Measurements from ENCODE around the gene USH1C.

Gene USH1C

GRCh38 chr11:17544181-17544622, at the start of gene USH1C:
Gene USH1C, minus strand, starts transcription at chr11:17544416. Its CDS starts 109 bp downstream, at chr11:17544307.
- DNase-seq (ENCODE audit: low spot score) = no peak

GRCh38 chr11:17593466-17594245, 49.4 kb upstream of the USH1C start:
- DNase-seq (ENCODE audit: low spot score) = peak; percentile 46

DNA sequence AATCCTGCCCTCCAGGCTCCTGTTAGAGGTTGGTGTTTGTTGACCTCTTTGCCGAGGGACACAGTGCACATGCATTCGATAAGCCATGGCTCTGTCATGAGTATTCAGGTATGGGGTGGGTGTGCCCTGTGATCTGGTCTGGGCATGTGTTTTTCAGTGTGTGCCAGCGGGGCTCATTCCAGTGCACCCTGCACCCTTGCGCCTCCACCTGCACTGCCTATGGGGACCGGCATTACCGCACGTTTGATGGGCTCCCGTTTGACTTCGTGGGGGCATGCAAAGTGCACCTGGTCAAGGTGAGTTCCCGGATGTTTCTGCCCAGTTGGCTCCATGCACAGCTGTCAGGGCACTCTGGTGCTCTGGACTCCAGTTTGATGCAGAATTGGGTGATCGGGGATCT, 47.1 kb upstream of the USH1C start:
- peak; percentile 25 for DNase-seq (ENCODE audit: low spot score)

DNA sequence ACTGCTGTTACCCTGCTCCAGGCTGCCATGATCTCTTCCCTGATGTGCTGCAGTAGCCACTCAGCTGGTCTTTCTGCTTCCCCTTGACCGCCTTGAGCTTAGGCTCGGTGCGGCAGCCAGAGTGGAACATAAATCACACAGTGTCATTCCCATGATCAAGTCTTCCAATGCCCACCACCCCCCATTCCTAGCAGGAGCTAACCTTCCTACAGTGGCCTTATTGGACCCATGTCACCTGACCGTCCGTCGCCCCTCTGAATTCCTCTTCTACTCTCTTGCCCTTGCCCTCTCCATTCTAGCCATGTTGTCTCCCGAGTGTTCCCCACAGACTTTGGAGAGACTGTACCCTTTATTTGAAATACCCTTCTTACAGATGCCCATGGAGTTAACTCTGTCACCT, 46.2 kb upstream of the USH1C start:
- peak; percentile 28 for DNase-seq (ENCODE audit: low spot score)

GRCh38 chr11:17588721-17589120, 44.5 kb upstream of the USH1C start:
- peak; percentile 18 for DNase-seq (ENCODE audit: low spot score)

DNA sequence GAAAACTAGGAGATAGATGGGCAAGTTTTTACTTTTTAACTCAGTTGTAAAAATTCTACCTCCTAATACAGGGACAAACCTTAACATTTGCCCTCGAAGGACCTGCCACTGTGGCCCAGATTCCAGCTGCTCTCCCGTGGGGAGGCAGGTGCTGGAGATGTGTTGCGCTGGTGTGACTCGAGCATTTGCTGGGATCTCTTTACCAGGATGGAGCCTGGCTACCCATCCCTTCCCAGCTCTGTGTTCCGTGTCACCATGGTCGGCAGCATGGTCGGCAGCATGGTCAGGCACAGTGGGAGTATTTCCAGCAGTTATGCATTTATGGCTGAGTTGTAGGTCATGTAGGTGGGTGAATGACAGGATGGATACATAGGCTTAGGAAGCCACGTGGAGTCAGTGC, 44.0 kb upstream of the USH1C start:
- peak; percentile 28 for DNase-seq (ENCODE audit: low spot score)

- DNase-seq (ENCODE audit: low spot score) = peak; percentile 18
Observed at GRCh38 chr11:17585911-17586695, 41.9 kb upstream of the USH1C start.

GRCh38 chr11:17581732-17582053, 37.5 kb upstream of the USH1C start:
- DNase-seq (ENCODE audit: low spot score) = peak; percentile 34

DNA sequence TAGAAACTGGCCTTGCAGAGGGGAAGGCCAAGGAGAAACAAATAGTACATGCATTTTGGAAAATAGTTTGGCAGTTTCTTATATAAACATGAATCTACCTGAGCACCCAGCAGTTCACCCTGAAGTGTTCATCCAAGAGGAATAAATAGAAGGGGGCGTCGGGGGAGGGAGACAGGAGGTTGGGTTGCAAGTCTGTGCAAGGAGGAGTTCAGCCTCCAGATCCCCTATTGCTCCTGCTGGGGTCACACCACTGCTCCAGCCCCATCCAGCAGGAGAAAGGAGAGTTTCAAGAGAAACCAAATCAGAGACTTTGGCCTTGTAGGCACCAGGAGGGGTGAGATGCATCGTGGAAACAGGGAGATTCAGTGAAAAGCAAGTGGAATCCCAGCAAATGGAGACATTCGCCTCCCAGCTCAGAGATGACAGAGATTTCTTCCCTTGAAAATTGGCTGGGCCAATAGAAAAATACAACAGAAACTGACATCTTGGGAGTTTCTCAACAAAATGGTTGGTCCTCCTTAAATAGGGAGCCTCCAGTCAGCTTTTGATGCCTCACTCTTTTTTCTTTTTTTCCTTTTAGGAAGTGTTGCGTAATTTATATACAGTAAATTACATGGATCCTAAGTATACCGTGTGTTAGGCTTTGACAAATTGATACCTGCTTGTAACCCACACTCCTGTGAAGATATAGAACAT, 37.0 kb upstream of the USH1C start:
- peak; percentile 34 for DNase-seq (ENCODE audit: low spot score)

DNA sequence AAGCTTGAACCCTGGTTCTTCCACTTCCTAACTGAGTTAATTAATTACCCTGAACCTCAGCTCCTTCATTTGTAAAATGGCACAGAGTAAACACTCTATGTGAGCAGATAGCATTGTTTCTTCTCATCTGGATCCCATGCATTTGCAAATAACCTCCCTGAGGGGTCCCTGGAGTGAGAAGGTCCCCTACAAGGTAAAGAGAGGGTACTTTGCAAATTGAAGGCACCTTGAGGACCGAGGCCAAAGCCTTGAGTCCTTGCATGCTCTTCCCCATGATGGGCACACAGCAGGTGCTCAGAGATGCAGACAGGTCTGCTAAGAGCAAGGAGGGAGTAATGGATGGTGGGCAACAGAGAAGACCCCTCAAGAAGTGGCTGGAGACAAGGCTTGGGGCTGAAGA, 36.1 kb upstream of the USH1C start:
- peak; percentile 9 for DNase-seq (ENCODE audit: low spot score)

- peak; percentile 53 for DNase-seq (ENCODE audit: low spot score)
Observed at GRCh38 chr11:17579451-17579850, 35.2 kb upstream of the USH1C start.

GRCh38 chr11:17578958-17579357, 34.7 kb upstream of the USH1C start:
- peak; percentile 48 for DNase-seq (ENCODE audit: low spot score)

DNA sequence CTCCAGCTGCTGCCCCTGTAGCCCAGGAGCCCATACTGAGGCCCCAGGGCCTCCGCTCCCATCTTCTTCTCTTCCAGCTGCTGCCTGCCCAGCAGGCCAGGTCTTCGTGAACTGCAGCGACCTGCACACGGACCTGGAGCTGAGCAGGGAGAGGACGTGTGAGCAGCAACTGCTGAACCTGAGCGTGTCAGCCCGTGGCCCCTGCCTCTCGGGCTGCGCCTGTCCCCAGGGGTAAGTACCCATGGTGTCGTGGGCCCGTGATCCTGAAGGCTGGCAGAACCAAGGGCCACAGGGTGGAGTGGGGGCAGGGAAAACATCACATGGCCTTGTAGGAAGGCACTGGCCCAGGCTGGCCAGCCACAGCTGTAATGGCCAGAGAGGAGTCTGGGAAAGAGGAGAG, 34.1 kb upstream of the USH1C start:
- DNase-seq (ENCODE audit: low spot score) = peak; percentile 42

DNA sequence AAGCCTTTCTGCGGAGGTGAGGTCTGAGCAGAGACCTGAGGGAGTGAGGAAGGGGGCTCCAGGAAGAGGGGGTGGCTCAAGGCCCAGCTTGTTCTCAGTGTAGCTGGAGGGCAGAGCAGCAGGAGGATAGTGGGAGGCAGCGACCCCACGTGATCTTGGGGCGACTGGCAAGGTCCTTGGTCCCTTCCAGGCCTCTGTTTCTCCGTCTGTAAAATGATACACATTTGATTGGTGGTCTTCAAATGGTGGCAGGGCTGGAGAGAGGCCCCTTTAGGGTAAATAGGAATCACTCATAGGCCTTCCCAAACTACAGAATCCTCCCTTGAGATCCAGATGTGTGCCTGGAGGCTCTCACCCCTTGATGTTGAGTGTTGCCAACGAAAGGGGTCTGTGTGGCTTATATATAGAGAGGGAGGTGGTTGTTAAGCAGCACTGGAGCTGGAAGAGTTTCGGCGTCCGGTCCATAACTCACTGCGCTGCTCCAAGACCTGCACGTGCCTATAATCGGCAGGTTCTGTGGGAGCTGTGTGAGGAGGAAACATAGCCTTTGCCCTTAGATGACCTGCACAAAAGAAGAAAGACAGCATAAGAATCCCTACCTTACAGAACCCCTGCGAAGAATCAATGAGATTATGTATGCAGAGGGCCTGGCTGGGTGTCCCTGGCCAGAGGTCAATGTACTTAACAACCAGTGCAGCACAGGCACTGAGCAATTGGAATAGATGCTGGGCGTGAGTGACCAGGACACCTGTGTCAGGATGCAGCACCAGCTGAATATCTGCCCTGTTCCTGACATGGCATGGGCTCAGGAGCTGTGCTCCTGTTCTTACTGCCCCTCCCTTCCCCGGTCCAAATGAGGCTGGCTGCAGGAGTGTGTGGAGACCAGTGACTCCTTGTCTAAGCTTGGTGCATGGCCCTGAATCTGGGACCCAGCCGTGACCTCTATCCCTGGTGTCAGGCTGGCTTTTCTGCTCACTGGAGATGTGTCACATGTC, 31.5 kb upstream of the USH1C start:
- DNase-seq (ENCODE audit: low spot score) = peak; percentile 50

DNA sequence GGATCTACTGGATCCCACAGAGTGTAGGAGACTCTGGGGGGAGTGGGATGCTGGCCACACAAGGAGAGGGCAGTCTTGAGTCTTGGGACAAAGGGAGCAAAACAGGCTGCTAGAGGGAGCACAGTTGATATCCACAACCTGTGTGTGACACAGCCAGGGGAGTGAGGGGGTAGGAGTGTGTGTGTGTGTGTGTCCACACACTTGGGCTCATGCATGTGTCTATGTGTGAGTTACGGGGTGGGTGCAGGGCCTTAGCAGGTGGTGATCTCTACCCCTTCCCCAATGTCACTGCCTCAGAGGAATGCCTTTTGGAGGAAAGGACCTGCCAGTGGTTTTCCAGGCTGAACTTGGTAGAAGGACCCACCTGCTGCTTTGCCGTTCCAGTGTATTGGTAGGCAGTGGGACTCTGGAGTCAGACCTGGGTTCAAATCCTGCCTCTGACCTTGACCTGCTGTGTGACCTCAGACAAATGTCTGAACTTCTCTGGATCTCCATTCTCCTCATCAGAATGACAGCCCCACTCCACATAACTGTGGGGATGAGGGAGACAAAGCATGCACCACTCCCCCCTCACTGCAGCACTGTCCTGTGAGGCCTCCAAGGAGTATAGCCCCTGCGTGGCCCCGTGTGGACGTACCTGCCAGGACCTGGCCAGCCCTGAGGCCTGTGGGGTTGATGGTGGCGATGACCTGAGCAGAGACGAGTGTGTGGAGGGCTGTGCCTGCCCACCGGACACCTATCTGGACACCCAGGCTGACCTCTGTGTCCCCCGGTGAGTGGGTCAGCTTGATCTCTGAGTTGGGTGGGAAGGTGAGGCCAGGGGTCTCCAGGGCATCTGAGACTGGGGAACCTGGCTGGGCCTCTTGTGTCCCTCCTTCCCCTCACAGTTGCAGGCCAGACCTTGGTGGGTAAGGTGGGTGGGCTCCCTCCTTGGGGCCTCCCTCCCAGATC, 30.2 kb upstream of the USH1C start:
- DNase-seq (ENCODE audit: low spot score) = peak; percentile 55

DNA sequence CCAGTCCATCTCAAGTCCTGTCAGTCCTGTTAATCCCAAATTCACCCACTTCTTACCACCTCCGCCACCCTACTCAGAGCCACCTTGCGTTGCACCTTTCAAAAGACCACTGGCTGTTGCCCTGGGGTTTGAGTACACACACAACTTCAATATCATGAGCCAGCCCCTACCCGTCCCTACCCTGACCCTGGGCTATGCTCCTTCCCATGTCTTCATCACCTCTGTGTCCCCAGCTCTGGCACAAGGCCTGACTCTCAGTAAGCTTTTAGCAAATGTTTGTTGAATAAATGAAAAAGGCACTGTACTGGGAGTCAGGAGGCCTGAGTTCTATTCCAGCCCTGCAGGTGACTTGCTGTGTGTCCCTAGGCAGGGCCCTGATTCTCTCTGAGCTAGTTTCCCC, 29.3 kb upstream of the USH1C start:
- peak; percentile 22 for DNase-seq (ENCODE audit: low spot score)

DNA sequence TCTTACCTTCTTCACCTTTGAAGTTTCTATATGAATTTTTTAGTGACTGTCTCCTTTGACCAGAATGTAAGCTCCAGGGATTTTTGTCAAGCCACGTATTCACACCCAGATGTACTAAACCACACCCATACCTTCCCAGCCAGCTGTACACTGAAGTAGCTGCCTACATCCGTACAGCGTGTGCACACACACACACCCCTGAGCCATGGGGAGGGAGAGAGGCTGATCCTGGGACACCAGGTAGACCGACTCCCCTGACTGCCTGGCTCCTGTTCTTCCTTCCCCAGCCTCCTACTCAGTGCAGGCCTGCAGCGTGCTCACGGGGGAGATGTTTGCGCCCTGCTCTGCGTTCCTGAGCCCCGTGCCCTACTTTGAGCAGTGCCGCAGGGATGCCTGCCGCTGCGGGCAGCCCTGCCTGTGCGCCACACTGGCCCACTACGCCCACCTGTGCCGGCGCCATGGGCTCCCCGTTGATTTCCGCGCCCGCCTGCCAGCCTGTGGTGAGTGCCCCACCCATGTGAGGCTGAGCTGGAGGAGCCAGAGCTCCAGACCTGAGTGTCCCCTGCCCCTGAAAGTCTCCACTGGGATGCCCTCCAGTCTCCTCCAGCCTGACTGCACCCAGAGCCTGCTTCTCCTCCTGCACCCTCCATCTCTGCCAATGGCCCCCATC, 28.7 kb upstream of the USH1C start:
- peak; percentile 42 for DNase-seq (ENCODE audit: low spot score)

DNA sequence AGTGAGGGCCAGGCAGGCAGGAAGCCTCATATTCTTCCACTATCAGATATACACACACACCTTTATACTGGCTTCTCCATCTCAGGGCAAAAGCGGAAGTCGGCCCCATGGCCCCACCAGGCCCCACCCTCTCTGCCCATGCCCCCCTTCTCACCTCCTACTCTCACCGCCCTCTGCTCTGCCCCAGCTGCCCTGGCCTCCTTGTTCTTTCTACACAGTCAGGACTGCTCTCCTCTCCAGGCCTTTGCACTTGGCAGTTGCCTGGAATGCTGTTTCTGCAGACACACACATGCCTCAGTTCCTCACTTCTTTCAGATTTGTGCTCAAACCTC, 28.1 kb upstream of the USH1C start:
- DNase-seq (ENCODE audit: low spot score) = peak; percentile 30

DNA sequence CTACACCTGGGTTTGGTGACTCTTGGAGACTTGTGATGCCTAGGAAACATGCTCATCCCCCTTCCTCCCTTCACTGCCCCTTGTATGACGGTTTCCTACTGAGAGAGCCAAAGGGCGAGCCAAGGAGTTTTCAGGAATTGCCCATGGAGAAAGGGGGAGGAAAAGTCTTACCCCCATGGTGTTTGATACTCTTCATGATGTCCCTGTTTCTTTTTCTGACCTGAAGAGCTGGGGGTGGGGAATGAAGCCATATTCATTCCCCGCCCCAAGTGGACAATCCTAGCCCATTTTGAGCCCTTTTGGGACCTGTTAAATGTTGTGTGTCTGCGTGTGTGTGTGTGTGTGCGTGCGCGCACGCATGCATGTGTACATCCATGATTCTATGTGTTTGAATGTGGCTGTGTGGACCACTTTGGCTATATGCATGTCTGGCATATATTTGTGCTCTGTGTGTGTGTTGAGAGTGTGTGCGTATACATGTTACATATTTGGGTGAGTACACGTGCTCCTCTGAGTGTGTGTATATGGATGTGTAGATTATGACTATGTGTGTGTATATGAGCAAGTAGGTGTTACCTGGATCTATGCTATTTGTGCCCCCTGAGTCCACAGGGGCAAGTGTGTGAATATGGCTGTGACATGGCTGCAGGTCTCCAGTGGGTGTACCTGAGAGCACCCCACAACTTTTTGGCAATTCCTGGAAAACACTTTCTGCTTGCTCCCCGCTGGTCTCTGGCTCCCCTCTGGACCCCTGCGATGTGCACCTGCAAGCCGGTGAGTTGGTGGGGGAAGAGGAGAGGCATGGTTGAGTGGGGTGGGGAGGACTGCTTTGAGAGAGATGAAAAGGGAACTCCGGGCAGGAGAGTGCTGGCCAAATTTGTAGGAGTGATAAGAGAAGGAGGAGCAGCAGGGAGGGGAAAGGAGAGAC, 27.5 kb upstream of the USH1C start:
- peak; percentile 22 for DNase-seq (ENCODE audit: low spot score)

Measured in left forelimb (tissue), 1 donor.